GM23338 (cell line): ENCODE data around the gene STK4. TPM values are rescaled to one million over a fixed set of nuclear protein-coding genes. Genes with fewer than 3 reads are reported as not detected.

Experiments used
- ATAC-seq: fragments of 200-7000 bp; cut with Tn5 transposase; 3 replicates; pipeline ENCODE4 v1.9.1; 2020
- DNase-seq: peaks from one replicate; pipeline ENCODE4 v3.0.0-alpha.2; 2015; ENCODE audit warnings: low spot score
- H2AFZ ChIP-seq: fragments of 200-600 bp; sonication (generic); 2 replicates; pipeline ENCODE4 v1.8.0; 2016; ENCODE audit warnings: antibody characterized with exemption, mild to moderate bottlenecking, moderate library complexity
- H3F3A ChIP-seq: fragments of 200-600 bp; sonication (generic); replicated peaks from 2 replicates; pipeline ENCODE4 v1.8.0; 2017; ENCODE audit warnings: antibody characterized with exemption, mixed run types, low read depth
- H3K27ac ChIP-seq: fragments of 200-600 bp; sonication (generic); 2 replicates; pipeline ENCODE4 v1.6.1; 2016; ENCODE audit warnings: low read depth
- H3K27me3 ChIP-seq: fragments of 200-600 bp; sonication (generic); 2 replicates; pipeline ENCODE4 v1.8.0; 2016; ENCODE audit warnings: mild to moderate bottlenecking, mixed run types, moderate library complexity; ENCODE audit not compliant: insufficient read depth
- H3K36me3 ChIP-seq: fragments of 200-600 bp; sonication (generic); 2 replicates; pipeline ENCODE4 v1.8.0; 2016; ENCODE audit warnings: mild to moderate bottlenecking; ENCODE audit not compliant: insufficient read depth
- H3K4me1 ChIP-seq: fragments of 200-600 bp; sonication (generic); 2 replicates; pipeline ENCODE4 v1.8.0; 2016; ENCODE audit warnings: mild to moderate bottlenecking, moderate library complexity; ENCODE audit not compliant: insufficient read depth
- H3K4me2 ChIP-seq: fragments of 200-600 bp; sonication (generic); 2 replicates; pipeline ENCODE4 v1.7.1; 2017; ENCODE audit warnings: mixed run types
- H3K4me3 ChIP-seq: fragments of 200-600 bp; sonication (generic); 2 replicates; pipeline ENCODE4 v1.6.1; 2016; ENCODE audit warnings: mixed run types
- H3K79me2 ChIP-seq: fragments of 200-600 bp; sonication (generic); replicated peaks from 2 replicates; pipeline ENCODE4 v1.8.0; 2017; ENCODE audit warnings: mild to moderate bottlenecking; ENCODE audit not compliant: insufficient read depth
- H3K9me2 ChIP-seq: fragments of 200-600 bp; sonication (generic); 2 replicates; pipeline ENCODE4 v1.8.0; 2017; ENCODE audit not compliant: insufficient read depth
- H4K20me1 ChIP-seq: fragments of 200-600 bp; sonication (generic); replicated peaks from 2 replicates; pipeline ENCODE4 v1.8.0; 2017; ENCODE audit warnings: mild to moderate bottlenecking; ENCODE audit not compliant: insufficient read depth
- H3K27ac Mint-ChIP-seq: 2 replicates; pipeline ENCODE4 v1.8.0; 2020; ENCODE audit warnings: inconsistent platforms, mild to moderate bottlenecking, moderate library complexity, mixed read lengths
- H3K27me3 Mint-ChIP-seq: 3 replicates; pipeline ENCODE4 v1.8.0; 2022; ENCODE audit warnings: low read depth, mild to moderate bottlenecking, moderate library complexity, mixed read lengths, inconsistent platforms; ENCODE audit not compliant: insufficient read depth, poor library complexity
- H3K36me3 Mint-ChIP-seq: 3 replicates; pipeline ENCODE4 v1.8.0; 2021; ENCODE audit warnings: low read depth, mild to moderate bottlenecking, inconsistent platforms, moderate library complexity, mixed read lengths
- H3K4me1 Mint-ChIP-seq: 3 replicates; pipeline ENCODE4 v1.8.0; 2020; ENCODE audit warnings: mild to moderate bottlenecking, inconsistent platforms, mixed read lengths
- H3K4me3 Mint-ChIP-seq: 3 replicates; pipeline ENCODE4 v1.8.0; 2021; ENCODE audit warnings: moderate library complexity, mild to moderate bottlenecking, inconsistent platforms, mixed read lengths
- H3K9me3 Mint-ChIP-seq: 3 replicates; pipeline ENCODE4 v1.8.0; 2020; ENCODE audit warnings: moderate library complexity, mild to moderate bottlenecking, inconsistent platforms, mixed read lengths
- CREB1 ChIP-seq: fragments of 250-450 bp; sonication (Bioruptor Pico); IDR thresholded peaks from 2 replicates; pipeline ENCODE4 v1.5.0; 2020; ENCODE audit warnings: low read depth, mild to moderate bottlenecking, moderate library complexity
- JUNB ChIP-seq: IDR thresholded peaks from one replicate; pipeline ENCODE4 v1.6.1; 2016; ENCODE audit warnings: antibody characterized with exemption; ENCODE audit not compliant: unreplicated experiment
- NANOG ChIP-seq: IDR thresholded peaks from 2 replicates; pipeline ENCODE4 v1.6.1; 2016; ENCODE audit warnings: antibody characterized with exemption, borderline replicate concordance
- POLR2AphosphoS5 ChIP-seq: IDR thresholded peaks from 2 replicates; pipeline ENCODE4 v1.6.1; 2016; ENCODE audit warnings: antibody characterized with exemption, low read depth
- STAT1 ChIP-seq: IDR thresholded peaks from one replicate; pipeline ENCODE4 v1.6.1; 2016; ENCODE audit warnings: antibody characterized with exemption; ENCODE audit not compliant: unreplicated experiment
- ZNF114 ChIP-seq: fragments of 250-450 bp; sonication (Bioruptor Pico); IDR thresholded peaks from 2 replicates; pipeline ENCODE4 v1.5.0; 2020; ENCODE audit warnings: mild to moderate bottlenecking, moderate library complexity
- polyA plus RNA-seq: library from polyadenylated mRNA; unstranded; fragments of >200 nt; fragmentation: Nextera tagmentation; extraction: Ambion mirVana; gene quantifications from 2 replicates; pipeline ENCODE4 v1.2.1, GENCODE V29; 2016
- total RNA-seq: library from RNA; depleted of rRNA; stranded (reverse); fragments of >200 nt; shearing (Covaris generic); gene quantifications from 2 replicates; pipeline ENCODE4 v1.2.3, GENCODE V29; 2014
- TF ChIP-seq, protein P1 (sequence below): IDR thresholded peaks from 2 replicates; pipeline ENCODE4 v1.6.1; 2016; ENCODE audit warnings: antibody characterized with exemption
- TF ChIP-seq, protein P2 (sequence below): IDR thresholded peaks from one replicate; pipeline ENCODE4 v1.6.1; 2018; ENCODE audit warnings: antibody characterized with exemption; ENCODE audit not compliant: unreplicated experiment

The STK4 gene
- total and polyA plus RNA-seq, 2 experiments from 2014 or later: 37.7 to 58.7 TPM

DNA sequence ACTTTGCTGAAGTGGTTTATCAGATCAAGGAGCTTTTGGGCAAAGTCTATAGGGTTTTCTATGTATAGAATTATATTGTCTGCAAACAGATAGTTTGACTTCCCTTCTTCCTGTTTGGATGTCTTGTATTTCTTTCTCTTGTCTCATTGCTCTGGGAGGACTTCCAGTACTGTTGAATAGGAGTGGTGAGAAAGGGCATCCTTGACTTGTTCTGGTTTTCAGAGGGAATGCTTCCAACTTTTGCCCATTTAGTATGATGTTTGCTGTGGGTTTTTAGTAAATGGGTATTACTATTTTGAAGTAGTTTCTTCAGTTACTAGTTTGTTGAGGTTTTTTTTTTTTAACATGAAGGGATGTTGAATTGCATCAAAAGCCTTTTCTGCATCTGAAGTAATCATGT is 98.5 kb downstream of the STK4 start:
- Mint-ChIP-seq H3K9me3 (no peaks in the 10 kb centered on the region), H3K4me1 (peaks cover 4% of the 10 kb centered on the region; the same call in 2 of the 3 replicates), H3K36me3 (peaks cover 10% of the 10 kb centered on the region; the same call in 2 of the 3 replicates), H3K4me3 (no peak overlapping the region), H3K27ac (no peak overlapping the region), H3K27me3 (no peaks in the 10 kb centered on the region)
- peaks cover 9% of the 10 kb centered on the region; the same call in 1 of the 2 replicates for H4K20me1 ChIP-seq
- ATAC-seq (no peak), DNase-seq (no peak)
- TF ChIP-seq, protein P1, sequence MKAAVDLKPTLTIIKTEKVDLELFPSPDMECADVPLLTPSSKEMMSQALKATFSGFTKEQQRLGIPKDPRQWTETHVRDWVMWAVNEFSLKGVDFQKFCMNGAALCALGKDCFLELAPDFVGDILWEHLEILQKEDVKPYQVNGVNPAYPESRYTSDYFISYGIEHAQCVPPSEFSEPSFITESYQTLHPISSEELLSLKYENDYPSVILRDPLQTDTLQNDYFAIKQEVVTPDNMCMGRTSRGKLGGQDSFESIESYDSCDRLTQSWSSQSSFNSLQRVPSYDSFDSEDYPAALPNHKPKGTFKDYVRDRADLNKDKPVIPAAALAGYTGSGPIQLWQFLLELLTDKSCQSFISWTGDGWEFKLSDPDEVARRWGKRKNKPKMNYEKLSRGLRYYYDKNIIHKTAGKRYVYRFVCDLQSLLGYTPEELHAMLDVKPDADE: no peak
- no peak for TF ChIP-seq POLR2AphosphoS5
- no peak overlapping the region for H3K4me2 ChIP-seq
- H3F3A ChIP-seq: no peaks in the 10 kb centered on the region
- H3K4me1 ChIP-seq: no peaks in the 10 kb centered on the region
- no peaks in the 10 kb centered on the region for H3K27me3 ChIP-seq
- peaks cover 15% of the 10 kb centered on the region; the same call in 1 of the 2 replicates for H3K79me2 ChIP-seq
- H3K27ac ChIP-seq: no peak overlapping the region
- H2AFZ ChIP-seq: no peak overlapping the region
- H3K9me2 ChIP-seq: no peaks in the 10 kb centered on the region
- no peaks in the 10 kb centered on the region for H3K36me3 ChIP-seq
- H3K4me3 ChIP-seq: no peak overlapping the region

- no peak for ATAC-seq
- Histone ChIP-seq H2AFZ (no peak overlapping the region), H4K20me1 (peaks cover 14% of the 10 kb centered on the region; the same call in 1 of the 2 replicates), H3K4me3 (no peak overlapping the region), H3K9me2 (no peaks in the 10 kb centered on the region), H3K27ac (no peak overlapping the region), H3K4me2 (no peak overlapping the region), H3K27me3 (no peaks in the 10 kb centered on the region), H3K4me1 (no peaks in the 10 kb centered on the region), H3F3A (no peaks in the 10 kb centered on the region), H3K79me2 (peaks cover 15% of the 10 kb centered on the region; the same call in 1 of the 2 replicates), H3K36me3 (no peaks in the 10 kb centered on the region)
- no peaks in the 10 kb centered on the region for H3K27me3 Mint-ChIP-seq
- H3K4me3 Mint-ChIP-seq: no peak overlapping the region
- H3K9me3 Mint-ChIP-seq: no peaks in the 10 kb centered on the region
- no peak overlapping the region for H3K27ac Mint-ChIP-seq
- peaks cover 4% of the 10 kb centered on the region for H3K4me1 Mint-ChIP-seq
- no peak for DNase-seq
- H3K36me3 Mint-ChIP-seq: peaks cover 10% of the 10 kb centered on the region; the same call in 2 of the 3 replicates
- no peak for TF ChIP-seq POLR2AphosphoS5
- no peak for TF ChIP-seq STAT1
Measured at GRCh38 chr20:45066372-45066771, 100.1 kb downstream of the STK4 start.

DNA sequence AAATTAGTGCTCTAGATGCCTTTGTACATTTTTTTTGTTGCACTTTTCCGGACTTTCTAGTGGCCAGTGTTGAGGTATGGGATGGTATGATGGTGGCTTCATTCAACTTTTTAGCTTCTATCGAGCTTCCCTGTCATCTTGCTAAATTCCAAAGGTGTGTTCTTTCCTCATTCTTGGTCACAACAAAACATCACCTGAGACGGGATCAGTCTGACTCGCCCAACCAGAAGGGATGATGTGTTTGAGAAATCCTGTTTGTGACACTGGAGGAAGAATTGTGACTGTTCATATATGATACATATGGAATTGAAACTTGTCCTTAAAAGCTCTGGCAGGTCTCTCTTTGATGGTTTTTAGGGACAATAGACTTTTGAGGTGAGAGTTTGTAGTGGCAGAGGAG is 100.8 kb downstream of the STK4 start:
- Histone ChIP-seq H4K20me1 (peaks cover 14% of the 10 kb centered on the region; the same call in 1 of the 2 replicates), H3K4me2 (no peak overlapping the region), H3K79me2 (peaks cover 15% of the 10 kb centered on the region; the same call in 1 of the 2 replicates), H3K36me3 (no peaks in the 10 kb centered on the region), H3F3A (no peaks in the 10 kb centered on the region), H3K27ac (no peak overlapping the region), H3K4me1 (no peaks in the 10 kb centered on the region), H3K27me3 (no peaks in the 10 kb centered on the region), H2AFZ (no peak overlapping the region), H3K9me2 (no peaks in the 10 kb centered on the region), H3K4me3 (no peak overlapping the region)
- Mint-ChIP-seq H3K36me3 (peaks cover 9% of the 10 kb centered on the region; the same call in 2 of the 3 replicates), H3K27me3 (no peaks in the 10 kb centered on the region), H3K4me3 (no peak overlapping the region), H3K4me1 (peaks cover 4% of the 10 kb centered on the region), H3K9me3 (no peaks in the 10 kb centered on the region), H3K27ac (no peak overlapping the region)
- DNase-seq (no peak), ATAC-seq (no peak)
- TF ChIP-seq CREB1: no peak
- TF ChIP-seq NANOG: no peak
- TF ChIP-seq JUNB: no peak
- TF ChIP-seq ZNF114 (CRISPR knock-in tag): no peak
- TF ChIP-seq, protein P2, sequence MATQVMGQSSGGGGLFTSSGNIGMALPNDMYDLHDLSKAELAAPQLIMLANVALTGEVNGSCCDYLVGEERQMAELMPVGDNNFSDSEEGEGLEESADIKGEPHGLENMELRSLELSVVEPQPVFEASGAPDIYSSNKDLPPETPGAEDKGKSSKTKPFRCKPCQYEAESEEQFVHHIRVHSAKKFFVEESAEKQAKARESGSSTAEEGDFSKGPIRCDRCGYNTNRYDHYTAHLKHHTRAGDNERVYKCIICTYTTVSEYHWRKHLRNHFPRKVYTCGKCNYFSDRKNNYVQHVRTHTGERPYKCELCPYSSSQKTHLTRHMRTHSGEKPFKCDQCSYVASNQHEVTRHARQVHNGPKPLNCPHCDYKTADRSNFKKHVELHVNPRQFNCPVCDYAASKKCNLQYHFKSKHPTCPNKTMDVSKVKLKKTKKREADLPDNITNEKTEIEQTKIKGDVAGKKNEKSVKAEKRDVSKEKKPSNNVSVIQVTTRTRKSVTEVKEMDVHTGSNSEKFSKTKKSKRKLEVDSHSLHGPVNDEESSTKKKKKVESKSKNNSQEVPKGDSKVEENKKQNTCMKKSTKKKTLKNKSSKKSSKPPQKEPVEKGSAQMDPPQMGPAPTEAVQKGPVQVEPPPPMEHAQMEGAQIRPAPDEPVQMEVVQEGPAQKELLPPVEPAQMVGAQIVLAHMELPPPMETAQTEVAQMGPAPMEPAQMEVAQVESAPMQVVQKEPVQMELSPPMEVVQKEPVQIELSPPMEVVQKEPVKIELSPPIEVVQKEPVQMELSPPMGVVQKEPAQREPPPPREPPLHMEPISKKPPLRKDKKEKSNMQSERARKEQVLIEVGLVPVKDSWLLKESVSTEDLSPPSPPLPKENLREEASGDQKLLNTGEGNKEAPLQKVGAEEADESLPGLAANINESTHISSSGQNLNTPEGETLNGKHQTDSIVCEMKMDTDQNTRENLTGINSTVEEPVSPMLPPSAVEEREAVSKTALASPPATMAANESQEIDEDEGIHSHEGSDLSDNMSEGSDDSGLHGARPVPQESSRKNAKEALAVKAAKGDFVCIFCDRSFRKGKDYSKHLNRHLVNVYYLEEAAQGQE: no peak
- TF ChIP-seq POLR2AphosphoS5: no peak
